ENCODE data around the gene AASS.

The AASS gene

GRCh38 chr7:122038904-122039303 is 105.1 kb downstream of the AASS start:
- peak; percentile 8 for DNase-seq (ENCODE audit: low spot score)

DNA sequence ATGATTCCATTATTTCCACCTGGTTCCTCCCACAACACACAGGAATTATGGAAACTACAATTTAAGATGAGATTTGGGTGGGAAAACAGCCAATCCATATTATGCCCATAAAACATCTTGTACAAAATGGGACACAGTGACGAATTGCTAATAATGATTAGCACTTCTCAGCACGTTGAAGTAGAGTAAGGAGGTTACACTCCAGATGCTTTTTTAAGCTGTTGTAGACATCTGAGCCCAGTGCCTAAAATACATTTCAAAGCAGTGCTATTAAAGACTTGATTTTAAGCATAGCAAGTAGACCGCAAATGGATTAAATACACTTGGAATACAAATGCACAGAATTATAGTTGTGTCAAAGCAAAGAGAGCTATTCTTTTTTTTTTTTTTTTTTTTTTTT is 105.9 kb downstream of the AASS start:
- DNase-seq (ENCODE audit: low spot score): no peak

- DNase-seq (ENCODE audit: low spot score): no peak
Observed at GRCh38 chr7:122035876-122036275, 108.2 kb downstream of the AASS start.

DNA sequence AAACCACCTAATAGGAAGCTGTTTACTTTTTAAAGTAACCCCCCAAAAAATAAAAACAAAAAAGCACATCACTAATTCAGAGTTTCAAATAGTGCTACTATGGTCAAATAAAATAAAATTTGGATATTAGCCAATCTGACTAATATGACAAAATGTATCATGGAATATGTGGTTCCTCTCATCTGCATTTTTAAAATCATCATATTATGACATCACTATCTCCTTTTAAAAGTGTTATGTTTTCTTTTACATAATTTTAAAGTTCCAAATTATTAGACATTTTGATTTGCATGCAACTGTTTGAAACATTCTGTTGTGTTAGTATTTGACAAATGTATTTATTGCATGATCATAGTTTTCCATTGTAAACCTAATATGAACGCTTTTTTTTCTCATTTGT is 110.4 kb downstream of the AASS start:
- no peak for DNase-seq (ENCODE audit: low spot score)

GRCh38 chr7:122027058-122027457 is 117.0 kb downstream of the AASS start:
- DNase-seq (ENCODE audit: low spot score): no peak
